PC-9 (cell line): ENCODE data around the gene PCDH9. TPM values are rescaled to one million over a fixed set of nuclear protein-coding genes. Genes with fewer than 3 reads are reported as not detected.
"Not testable (repeated sequence)": the region's sequence is repeated elsewhere in the genome, so short reads cannot be mapped to it uniquely, and the experiment has no call there.

Experiments
- BruUV-seq: library from RNA; stranded (reverse); fragments of 400-500 nt; replicated peaks from 2 replicates; lab custom pipeline; 2021; lab: Mats Ljungman, UMichigan
- CTCF ChIA-PET: fragments of 300-600 bp; sonication (Branson Sonifier 250); formaldehyde crosslinking; loops from one replicate; lab custom pipeline; 2022; ENCODE audit warnings: antibody characterized with exemption; lab: Charles Lee
- POLR2A ChIA-PET: fragments of 300-600 bp; sonication (Branson Sonifier 250); formaldehyde crosslinking; loops from one replicate; lab custom pipeline; 2022; ENCODE audit warnings: antibody characterized with exemption; ENCODE audit not compliant: unreplicated experiment; lab: Charles Lee
- DNase-seq, 2 experiments: peaks; one replicate each; pipeline versions ENCODE4 v3.0.0 to v3.0.0-alpha.2; 2015 to 2022; ENCODE audit warnings: mixed read lengths in 1 of 2
- H2AFZ ChIP-seq: fragments of 200-600 bp; sonication (generic); 2 replicates; pipeline ENCODE4 v1.8.1; 2017; ENCODE audit warnings: antibody characterized with exemption
- H3F3A ChIP-seq: fragments of 200-600 bp; sonication (generic); 2 replicates; pipeline ENCODE4 v1.8.1; 2017; ENCODE audit warnings: antibody characterized with exemption, mild to moderate bottlenecking, low read depth; ENCODE audit not compliant: insufficient read depth
- H3K27ac ChIP-seq: fragments of 200-600 bp; sonication (generic); 2 replicates; pipeline ENCODE4 v1.6.1; 2016; ENCODE audit warnings: mixed run types
- H3K27me3 ChIP-seq: fragments of 200-600 bp; sonication (generic); 2 replicates; pipeline ENCODE4 v1.6.1; 2016; ENCODE audit warnings: low read depth, mixed run types; ENCODE audit not compliant: insufficient read depth
- H3K36me3 ChIP-seq: fragments of 200-600 bp; sonication (generic); 2 replicates; pipeline ENCODE4 v1.6.1; 2016; ENCODE audit warnings: low read depth, mixed run types
- H3K4me1 ChIP-seq: fragments of 200-600 bp; sonication (generic); replicated peaks from 2 replicates; pipeline ENCODE4 v1.6.1; 2016; ENCODE audit warnings: mixed run types; ENCODE audit not compliant: insufficient read depth
- H3K4me2 ChIP-seq: fragments of 200-600 bp; sonication (generic); 2 replicates; pipeline ENCODE4 v1.6.1; 2017; ENCODE audit warnings: mixed run types
- H3K4me3 ChIP-seq: fragments of 200-600 bp; sonication (generic); 2 replicates; pipeline ENCODE4 v1.6.1; 2016; ENCODE audit warnings: mixed run types
- H3K79me2 ChIP-seq: fragments of 200-600 bp; sonication (generic); 2 replicates; pipeline ENCODE4 v1.6.1; 2017; ENCODE audit warnings: low read depth, mixed run types
- H3K9me2 ChIP-seq: fragments of 200-600 bp; sonication (generic); 2 replicates; pipeline ENCODE4 v1.8.1; 2017; ENCODE audit warnings: mild to moderate bottlenecking; ENCODE audit not compliant: insufficient read depth
- H3K9me3 ChIP-seq: fragments of 200-600 bp; sonication (generic); 2 replicates; pipeline ENCODE4 v1.8.1; 2016; ENCODE audit warnings: low read depth; ENCODE audit not compliant: insufficient read depth
- H4K20me1 ChIP-seq: fragments of 200-600 bp; sonication (generic); 2 replicates; pipeline ENCODE4 v1.8.1; 2017; ENCODE audit not compliant: insufficient read depth
- EZH2 ChIP-seq: fragments of 200-600 bp; sonication (generic); IDR thresholded peaks from 2 replicates; pipeline ENCODE4 v1.8.0; 2017; ENCODE audit warnings: antibody characterized with exemption, low read depth
- intact Hi-C: fragments of 100-400 bp; cut with micrococcal nuclease; formaldehyde crosslinking; loops from one replicate; pipeline ENCODE4 v1.10.0; 2022; ENCODE audit not compliant: unreplicated experiment
- total RNA-seq: library from RNA; stranded (reverse); gene quantifications from 2 replicates; pipeline ENCODE4 v1.2.3, GENCODE V29; 2021
- TF ChIP-seq, protein P1 (sequence below): fragments of 200-600 bp; sonication (generic); conservative IDR thresholded peaks from 2 replicates; pipeline ENCODE4 v1.6.1; 2017; ENCODE audit warnings: mixed run types, antibody characterized with exemption, mild to moderate bottlenecking, moderate library complexity

PCDH9 gene
- total RNA-seq, 1 experiment from 2014 or later: 0.37 TPM

DNA sequence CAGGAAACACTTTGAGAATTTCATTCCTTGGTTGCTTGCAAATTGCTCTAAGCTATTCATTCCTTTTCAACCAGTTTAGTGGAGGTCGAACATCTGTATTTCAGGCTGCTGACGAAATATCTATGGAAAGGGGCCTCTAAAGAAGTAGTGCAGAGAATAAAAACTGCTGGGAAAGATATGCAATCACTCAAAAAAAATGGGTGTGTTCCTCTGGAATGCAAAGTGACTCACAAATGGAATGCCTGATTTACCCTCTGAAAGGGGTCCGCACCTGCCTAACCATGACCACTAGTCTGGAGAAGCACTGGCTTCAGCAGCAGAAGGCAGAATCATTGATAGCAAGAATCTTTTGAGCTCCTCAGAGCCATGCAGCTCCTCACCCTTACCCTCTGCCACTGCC lies 129.4 kb downstream of the PCDH9 start:
- H3K27ac ChIP-seq: no peak overlapping the region
- H2AFZ ChIP-seq: no peak overlapping the region
- no peaks in the 10 kb centered on the region for H4K20me1 ChIP-seq
- H3K9me2 ChIP-seq: no peaks in the 10 kb centered on the region
- no peaks in the 10 kb centered on the region for H3K27me3 ChIP-seq
- no peaks in the 10 kb centered on the region for H3K79me2 ChIP-seq
- TF ChIP-seq, protein P1, sequence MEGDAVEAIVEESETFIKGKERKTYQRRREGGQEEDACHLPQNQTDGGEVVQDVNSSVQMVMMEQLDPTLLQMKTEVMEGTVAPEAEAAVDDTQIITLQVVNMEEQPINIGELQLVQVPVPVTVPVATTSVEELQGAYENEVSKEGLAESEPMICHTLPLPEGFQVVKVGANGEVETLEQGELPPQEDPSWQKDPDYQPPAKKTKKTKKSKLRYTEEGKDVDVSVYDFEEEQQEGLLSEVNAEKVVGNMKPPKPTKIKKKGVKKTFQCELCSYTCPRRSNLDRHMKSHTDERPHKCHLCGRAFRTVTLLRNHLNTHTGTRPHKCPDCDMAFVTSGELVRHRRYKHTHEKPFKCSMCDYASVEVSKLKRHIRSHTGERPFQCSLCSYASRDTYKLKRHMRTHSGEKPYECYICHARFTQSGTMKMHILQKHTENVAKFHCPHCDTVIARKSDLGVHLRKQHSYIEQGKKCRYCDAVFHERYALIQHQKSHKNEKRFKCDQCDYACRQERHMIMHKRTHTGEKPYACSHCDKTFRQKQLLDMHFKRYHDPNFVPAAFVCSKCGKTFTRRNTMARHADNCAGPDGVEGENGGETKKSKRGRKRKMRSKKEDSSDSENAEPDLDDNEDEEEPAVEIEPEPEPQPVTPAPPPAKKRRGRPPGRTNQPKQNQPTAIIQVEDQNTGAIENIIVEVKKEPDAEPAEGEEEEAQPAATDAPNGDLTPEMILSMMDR: no peak
- TF ChIP-seq EZH2: no peak
- H3K4me1 ChIP-seq: no peaks in the 10 kb centered on the region
- no peaks in the 10 kb centered on the region for H3F3A ChIP-seq
- H3K4me2 ChIP-seq: no peak overlapping the region
- intact Hi-C loops: no loop called here
- H3K36me3 ChIP-seq: no peaks in the 10 kb centered on the region
- H3K4me3 ChIP-seq: no peak overlapping the region
- ChIA-PET POLR2A (no interaction called here), CTCF (no interaction called here)
- no peaks in the 10 kb centered on the region for H3K9me3 ChIP-seq
- no TSS peak for BruUV-seq
- peak in 1 of 2 experiments; percentile 2 for DNase-seq

DNA sequence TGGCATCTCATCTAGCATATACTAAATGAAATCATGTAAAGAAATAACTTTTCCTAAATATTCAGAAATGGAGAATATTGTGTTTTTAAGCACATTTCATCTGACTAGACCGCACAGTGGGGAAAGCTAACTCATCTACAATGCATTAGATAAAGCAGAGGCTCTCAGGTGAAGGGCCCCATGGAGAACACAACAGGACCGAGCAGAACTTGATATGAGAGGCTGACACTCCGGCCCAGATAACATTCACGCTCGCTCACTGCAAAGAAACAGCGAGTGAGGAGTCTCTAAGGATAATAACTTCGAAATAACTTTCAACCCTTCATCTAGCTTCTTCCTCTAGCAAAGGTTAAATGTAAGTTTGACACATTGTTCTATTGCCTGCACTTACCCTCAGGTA lies 130.6 kb downstream of the PCDH9 start:
- H3K4me1 ChIP-seq: no peaks in the 10 kb centered on the region
- H3K4me3 ChIP-seq: no peak overlapping the region
- no peaks in the 10 kb centered on the region for H3F3A ChIP-seq
- TF ChIP-seq EZH2: no peak
- TF ChIP-seq, protein P1: no peak
- intact Hi-C loops: no loop called here
- CTCF ChIA-PET: no interaction called here
- no peaks in the 10 kb centered on the region for H3K9me3 ChIP-seq
- H3K4me2 ChIP-seq: no peak overlapping the region
- no peak overlapping the region for H2AFZ ChIP-seq
- DNase-seq: no peak
- no peaks in the 10 kb centered on the region for H3K79me2 ChIP-seq
- no TSS peak for BruUV-seq
- no peaks in the 10 kb centered on the region for H4K20me1 ChIP-seq
- no peaks in the 10 kb centered on the region for H3K9me2 ChIP-seq
- POLR2A ChIA-PET: no interaction called here
- no peaks in the 10 kb centered on the region for H3K36me3 ChIP-seq
- no peak overlapping the region for H3K27ac ChIP-seq
- H3K27me3 ChIP-seq: no peaks in the 10 kb centered on the region

DNA sequence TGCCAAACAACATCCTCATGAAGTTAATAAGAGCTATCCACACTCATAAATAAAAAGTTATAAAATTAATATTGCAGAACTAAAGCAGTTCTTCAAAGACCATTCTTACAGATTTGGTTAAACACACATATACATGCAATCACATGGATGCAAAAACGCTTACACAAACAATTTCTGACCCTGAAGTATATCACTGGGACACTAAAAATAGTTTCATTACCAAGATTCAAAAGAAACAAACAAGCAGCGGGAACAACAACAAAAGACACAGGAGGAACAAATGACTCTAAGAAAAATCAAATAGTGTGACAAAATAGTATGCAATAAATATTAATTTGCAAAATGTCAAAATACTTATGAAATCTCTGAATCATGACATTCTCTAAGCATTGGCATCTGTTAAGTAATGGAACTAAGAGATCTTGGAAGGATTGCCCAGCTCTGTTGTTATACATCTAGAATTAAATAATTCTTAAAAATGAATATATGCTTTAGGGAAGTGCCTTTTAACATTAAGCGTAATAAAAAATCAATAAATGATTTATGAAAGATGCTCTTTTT lies 132.2 kb downstream of the PCDH9 start:
- POLR2A ChIA-PET: no interaction called here
- no peaks in the 10 kb centered on the region for H3K79me2 ChIP-seq
- TF ChIP-seq, protein P1: no peak
- no peak for TF ChIP-seq EZH2

DNA sequence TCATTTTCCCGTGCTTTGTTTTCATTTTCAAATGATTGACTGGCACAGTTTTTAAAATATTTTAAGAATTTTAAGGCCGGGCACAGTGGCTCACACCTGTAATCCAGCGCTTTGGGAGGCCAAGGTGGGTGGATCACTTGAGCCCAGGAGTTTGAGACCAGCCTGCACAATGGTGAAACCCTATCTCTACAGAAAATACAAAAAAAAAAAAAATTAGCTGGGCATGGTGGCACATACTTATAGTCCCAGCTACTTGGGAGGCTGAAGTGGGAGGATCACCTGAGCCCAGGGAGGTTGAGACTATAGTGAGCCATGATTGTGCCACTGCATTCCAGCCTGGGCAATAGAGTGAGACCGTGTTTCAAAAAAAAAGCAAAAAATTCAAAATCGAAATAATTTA lies 133.2 kb downstream of the PCDH9 start:
- H3F3A ChIP-seq, BruUV-seq, CTCF ChIA-PET, H3K79me2 ChIP-seq, H4K20me1 ChIP-seq, H3K9me2 ChIP-seq, H3K9me3 ChIP-seq, H2AFZ ChIP-seq, intact Hi-C loops, H3K4me2 ChIP-seq, H3K4me3 ChIP-seq, H3K36me3 ChIP-seq, H3K4me1 ChIP-seq, DNase-seq, H3K27me3 ChIP-seq, H3K27ac ChIP-seq, POLR2A ChIA-PET: not testable (repeated sequence)

More for the DNA sequence above, 132.2 kb downstream of the PCDH9 start:
- Histone ChIP-seq H3K9me2 (no peaks in the 10 kb centered on the region), H3F3A (no peaks in the 10 kb centered on the region), H3K4me2 (no peak overlapping the region), H3K4me1 (no peaks in the 10 kb centered on the region), H3K9me3 (no peaks in the 10 kb centered on the region), H4K20me1 (no peaks in the 10 kb centered on the region), H3K27ac (no peak overlapping the region), H3K36me3 (no peaks in the 10 kb centered on the region), H2AFZ (no peak overlapping the region), H3K4me3 (no peak overlapping the region), H3K27me3 (no peaks in the 10 kb centered on the region)
- CTCF ChIA-PET: no interaction called here
- intact Hi-C loops: no loop called here
- no peak for DNase-seq
- no TSS peak for BruUV-seq
